GM23338 (cell line): ENCODE measurements around the gene KDM4B. TPM values are rescaled to one million over a fixed set of nuclear protein-coding genes. Genes with fewer than 3 reads are reported as not detected.

ENCODE experiments used
- ATAC-seq: fragments of 200-7000 bp; cut with Tn5 transposase; 3 replicates; pipeline ENCODE4 v1.9.1; 2020
- DNase-seq: peaks from one replicate; pipeline ENCODE4 v3.0.0-alpha.2; 2015; ENCODE audit warnings: low spot score
- H2AFZ ChIP-seq: fragments of 200-600 bp; sonication (generic); 2 replicates; pipeline ENCODE4 v1.8.0; 2016; ENCODE audit warnings: antibody characterized with exemption, mild to moderate bottlenecking, moderate library complexity
- H3F3A ChIP-seq: fragments of 200-600 bp; sonication (generic); replicated peaks from 2 replicates; pipeline ENCODE4 v1.8.0; 2017; ENCODE audit warnings: antibody characterized with exemption, mixed run types, low read depth
- H3K27ac ChIP-seq: fragments of 200-600 bp; sonication (generic); 2 replicates; pipeline ENCODE4 v1.6.1; 2016; ENCODE audit warnings: low read depth
- H3K27me3 ChIP-seq: fragments of 200-600 bp; sonication (generic); 2 replicates; pipeline ENCODE4 v1.8.0; 2016; ENCODE audit warnings: mild to moderate bottlenecking, mixed run types, moderate library complexity; ENCODE audit not compliant: insufficient read depth
- H3K36me3 ChIP-seq: fragments of 200-600 bp; sonication (generic); 2 replicates; pipeline ENCODE4 v1.8.0; 2016; ENCODE audit warnings: mild to moderate bottlenecking; ENCODE audit not compliant: insufficient read depth
- H3K4me1 ChIP-seq: fragments of 200-600 bp; sonication (generic); 2 replicates; pipeline ENCODE4 v1.8.0; 2016; ENCODE audit warnings: mild to moderate bottlenecking, moderate library complexity; ENCODE audit not compliant: insufficient read depth
- H3K4me2 ChIP-seq: fragments of 200-600 bp; sonication (generic); 2 replicates; pipeline ENCODE4 v1.7.1; 2017; ENCODE audit warnings: mixed run types
- H3K4me3 ChIP-seq: fragments of 200-600 bp; sonication (generic); 2 replicates; pipeline ENCODE4 v1.6.1; 2016; ENCODE audit warnings: mixed run types
- H3K79me2 ChIP-seq: fragments of 200-600 bp; sonication (generic); replicated peaks from 2 replicates; pipeline ENCODE4 v1.8.0; 2017; ENCODE audit warnings: mild to moderate bottlenecking; ENCODE audit not compliant: insufficient read depth
- H3K9me2 ChIP-seq: fragments of 200-600 bp; sonication (generic); 2 replicates; pipeline ENCODE4 v1.8.0; 2017; ENCODE audit not compliant: insufficient read depth
- H4K20me1 ChIP-seq: fragments of 200-600 bp; sonication (generic); replicated peaks from 2 replicates; pipeline ENCODE4 v1.8.0; 2017; ENCODE audit warnings: mild to moderate bottlenecking; ENCODE audit not compliant: insufficient read depth
- H3K27ac Mint-ChIP-seq: 2 replicates; pipeline ENCODE4 v1.8.0; 2020; ENCODE audit warnings: inconsistent platforms, mild to moderate bottlenecking, moderate library complexity, mixed read lengths
- H3K27me3 Mint-ChIP-seq: 3 replicates; pipeline ENCODE4 v1.8.0; 2022; ENCODE audit warnings: low read depth, mild to moderate bottlenecking, moderate library complexity, mixed read lengths, inconsistent platforms; ENCODE audit not compliant: insufficient read depth, poor library complexity
- H3K36me3 Mint-ChIP-seq: 3 replicates; pipeline ENCODE4 v1.8.0; 2021; ENCODE audit warnings: low read depth, mild to moderate bottlenecking, inconsistent platforms, moderate library complexity, mixed read lengths
- H3K4me1 Mint-ChIP-seq: 3 replicates; pipeline ENCODE4 v1.8.0; 2020; ENCODE audit warnings: mild to moderate bottlenecking, inconsistent platforms, mixed read lengths
- H3K4me3 Mint-ChIP-seq: 3 replicates; pipeline ENCODE4 v1.8.0; 2021; ENCODE audit warnings: moderate library complexity, mild to moderate bottlenecking, inconsistent platforms, mixed read lengths
- H3K9me3 Mint-ChIP-seq: 3 replicates; pipeline ENCODE4 v1.8.0; 2020; ENCODE audit warnings: moderate library complexity, mild to moderate bottlenecking, inconsistent platforms, mixed read lengths
- CREB1 ChIP-seq: fragments of 250-450 bp; sonication (Bioruptor Pico); IDR thresholded peaks from 2 replicates; pipeline ENCODE4 v1.5.0; 2020; ENCODE audit warnings: low read depth, mild to moderate bottlenecking, moderate library complexity
- CTCF ChIP-seq, 2 experiments: fragments of 200-600 bp in 1 of 2; sonication (generic) in 1 of 2; conservative IDR thresholded peaks; 2 replicates each; pipeline versions ENCODE4 v1.5.1 to v1.6.1; 2016 to 2017; ENCODE audit warnings: antibody characterized with exemption in 2 of 2, low read depth in 2 of 2, mild to moderate bottlenecking in 2 of 2, moderate library complexity in 1 of 2
- ETS1 ChIP-seq: IDR thresholded peaks from 2 replicates; pipeline ENCODE4 v1.6.1; 2016; ENCODE audit warnings: antibody characterized with exemption
- EZH2 ChIP-seq: fragments of 200-600 bp; sonication (generic); IDR thresholded peaks from one replicate; pipeline ENCODE4 v1.8.0; 2017; ENCODE audit warnings: antibody characterized with exemption, mild to moderate bottlenecking, low read depth; ENCODE audit not compliant: unreplicated experiment
- EZH2phosphoT487 ChIP-seq: fragments of 200-600 bp; sonication (generic); IDR thresholded peaks from one replicate; pipeline ENCODE4 v1.8.1; 2018; ENCODE audit warnings: antibody characterized with exemption; ENCODE audit not compliant: unreplicated experiment
- JUNB ChIP-seq: IDR thresholded peaks from one replicate; pipeline ENCODE4 v1.6.1; 2016; ENCODE audit warnings: antibody characterized with exemption; ENCODE audit not compliant: unreplicated experiment
- NANOG ChIP-seq: IDR thresholded peaks from 2 replicates; pipeline ENCODE4 v1.6.1; 2016; ENCODE audit warnings: antibody characterized with exemption, borderline replicate concordance
- POLR2AphosphoS5 ChIP-seq: IDR thresholded peaks from 2 replicates; pipeline ENCODE4 v1.6.1; 2016; ENCODE audit warnings: antibody characterized with exemption, low read depth
- REST ChIP-seq: IDR thresholded peaks from one replicate; pipeline ENCODE4 v1.6.1; 2018; ENCODE audit warnings: antibody characterized with exemption; ENCODE audit not compliant: unreplicated experiment
- STAT1 ChIP-seq: IDR thresholded peaks from one replicate; pipeline ENCODE4 v1.6.1; 2016; ENCODE audit warnings: antibody characterized with exemption; ENCODE audit not compliant: unreplicated experiment
- ZNF114 ChIP-seq: fragments of 250-450 bp; sonication (Bioruptor Pico); IDR thresholded peaks from 2 replicates; pipeline ENCODE4 v1.5.0; 2020; ENCODE audit warnings: mild to moderate bottlenecking, moderate library complexity
- ZNF331 ChIP-seq: fragments of 250-450 bp; sonication (Bioruptor Pico); IDR thresholded peaks from 2 replicates; pipeline ENCODE4 v1.5.0; 2020; ENCODE audit warnings: low read depth, mild to moderate bottlenecking, moderate library complexity
- ZNF462 ChIP-seq: fragments of 250-450 bp; sonication (Bioruptor Pico); IDR thresholded peaks from 2 replicates; pipeline ENCODE4 v1.5.0; 2020; ENCODE audit warnings: mild to moderate bottlenecking, moderate library complexity
- polyA plus RNA-seq: library from polyadenylated mRNA; unstranded; fragments of >200 nt; fragmentation: Nextera tagmentation; extraction: Ambion mirVana; gene quantifications from 2 replicates; pipeline ENCODE4 v1.2.1, GENCODE V29; 2016
- total RNA-seq: library from RNA; depleted of rRNA; stranded (reverse); fragments of >200 nt; shearing (Covaris generic); gene quantifications from 2 replicates; pipeline ENCODE4 v1.2.3, GENCODE V29; 2014

The KDM4B gene
- total and polyA plus RNA-seq, 2 experiments from 2014 or later: 9.1 to 27.6 TPM

- peaks cover 3% of the 10 kb centered on the region; the same call in 1 of the 2 replicates for H3K36me3 ChIP-seq
- Mint-ChIP-seq H3K27ac (no peak overlapping the region), H3K36me3 (peaks cover 6% of the 10 kb centered on the region; the same call in 1 of the 3 replicates), H3K9me3 (no peaks in the 10 kb centered on the region), H3K27me3 (peaks cover 4% of the 10 kb centered on the region), H3K4me1 (peaks cover 16% of the 10 kb centered on the region), H3K4me3 (no peak overlapping the region)
- no peaks in the 10 kb centered on the region for H3K9me2 ChIP-seq
- H3K4me2 ChIP-seq: no peak overlapping the region
- H4K20me1 ChIP-seq: no peaks in the 10 kb centered on the region
- no peaks in the 10 kb centered on the region for H3K4me1 ChIP-seq
- DNase-seq (no peak), ATAC-seq (no peak)
- no peak overlapping the region for H2AFZ ChIP-seq
- no peak overlapping the region for H3K4me3 ChIP-seq
- H3F3A ChIP-seq: no peaks in the 10 kb centered on the region; the same call in 1 of the 2 replicates
- TF ChIP-seq JUNB (no peak), CREB1 (CRISPR knock-in tag) (no peak), EZH2phosphoT487 (no peak), REST (no peak), EZH2 (no peak), ETS1 (no peak), ZNF331 (CRISPR knock-in tag) (no peak), POLR2AphosphoS5 (no peak), STAT1 (no peak), ZNF462 (CRISPR knock-in tag) (no peak), ZNF114 (CRISPR knock-in tag) (no peak), NANOG (no peak), CTCF (conservative IDR thresholded peaks at IDR 0.05; ENCODE audit: low read depth in 2 of 2) (no peak)
- H3K79me2 ChIP-seq: no peaks in the 10 kb centered on the region
- H3K27ac ChIP-seq: no peak overlapping the region
- H3K27me3 ChIP-seq: no peaks in the 10 kb centered on the region
Observed at GRCh38 chr19:5089283-5089682, 120.4 kb downstream of the KDM4B start.
